PFSK-1 (cell line): Measurements from ENCODE around the gene CDC20B.

ENCODE experiments used
- POLR2AphosphoS5 ChIP-seq: IDR thresholded peaks from 2 replicates; pipeline ENCODE4 v1.6.1; 2012; ENCODE audit warnings: low read depth, mild to moderate bottlenecking, control low read depth, low read length, moderate library complexity
- REST ChIP-seq, 2 experiments: IDR thresholded peaks; 2 replicates each; pipeline versions ENCODE4 v1.6.1 to v1.8.0; 2011 to 2012; ENCODE audit warnings: low read depth in 2 of 2, low read length in 2 of 2, control low read depth in 1 of 2, inconsistent platforms in 1 of 2, mild to moderate bottlenecking in 1 of 2, moderate library complexity in 1 of 2; ENCODE audit not compliant: insufficient read depth in 1 of 2
- SIN3A ChIP-seq: IDR thresholded peaks from 2 replicates; pipeline ENCODE4 v1.6.1; 2012; ENCODE audit warnings: mild to moderate bottlenecking, low read length, moderate library complexity, borderline replicate concordance; ENCODE audit not compliant: insufficient read depth
- TAF1 ChIP-seq: IDR thresholded peaks from 2 replicates; pipeline ENCODE4 v1.6.1; 2012; ENCODE audit warnings: low read length, control low read depth, borderline replicate concordance; ENCODE audit not compliant: insufficient read depth

GRCh38 chr5:55110217-55110616 is 62.8 kb downstream of the CDC20B start:
- no peak for TF ChIP-seq POLR2AphosphoS5
- no peak for TF ChIP-seq REST (IDR thresholded peaks at IDR 0.05; ENCODE audit: insufficient read depth in 1 of 2, low read depth in 2 of 2, low read length in 2 of 2)
- no peak for TF ChIP-seq SIN3A
- no peak for TF ChIP-seq TAF1
